ENCODE results near the gene DUOX2. TPM values are rescaled to one million over a fixed set of nuclear protein-coding genes. Genes with fewer than 3 reads are reported as not detected.

DUOX2 gene
- total RNA-seq, 1 donor from 2014 or later: not detected

- Histone ChIP-seq H3K4me3 (no peak overlapping the region), H3K4me1 (peaks cover 7% of the 10 kb centered on the region)
Measured at GRCh38 chr15:45099549-45100165, 14.3 kb downstream of the DUOX2 start.

GRCh38 chr15:45097466-45097865 lies 16.5 kb downstream of the DUOX2 start:
- Mint-ChIP-seq H3K4me1 (peaks cover 12% of the 10 kb centered on the region), H3K36me3 (no peaks in the 10 kb centered on the region), H3K27ac (no peak overlapping the region), H3K27me3 (ENCODE audit: insufficient read depth, low read depth) (peaks cover 14% of the 10 kb centered on the region), H3K4me3 (no peak overlapping the region), H3K9me3 (peaks cover 3% of the 10 kb centered on the region)
- Histone ChIP-seq H3K27ac (no peak overlapping the region), H3K4me2 (no peak overlapping the region), H3F3A (ENCODE audit: low read depth) (no peaks in the 10 kb centered on the region), H3K36me3 (no peaks in the 10 kb centered on the region), H3K4me1 (peaks cover 7% of the 10 kb centered on the region), H3K9me3 (ENCODE audit: low read depth) (no peaks in the 10 kb centered on the region), H3K9ac (no peak overlapping the region), H4K20me1 (ENCODE audit: low read depth) (no peaks in the 10 kb centered on the region), H3K79me2 (ENCODE audit: low read depth) (no peaks in the 10 kb centered on the region), H3K27me3 (peaks cover 8% of the 10 kb centered on the region), H3K4me3 (no peak overlapping the region), H2AFZ (replicated peaks) (no peak overlapping the region)
- TF ChIP-seq EZH2 (IDR thresholded peaks at IDR 0.05) (no peak), EZH2phosphoT487 (IDR thresholded peaks at IDR 0.05) (no peak)
- DNase-seq (ENCODE audit: low spot score): no peak

More at GRCh38 chr15:45099549-45100165, 14.3 kb downstream of the DUOX2 start:
- H3K9me3 ChIP-seq (ENCODE audit: low read depth): no peaks in the 10 kb centered on the region
- no peaks in the 10 kb centered on the region for H3K36me3 ChIP-seq
- Mint-ChIP-seq H3K36me3 (no peaks in the 10 kb centered on the region), H3K27ac (no peak overlapping the region), H3K4me1 (peaks cover 12% of the 10 kb centered on the region), H3K4me3 (no peak overlapping the region), H3K9me3 (peaks cover 3% of the 10 kb centered on the region), H3K27me3 (ENCODE audit: insufficient read depth, low read depth) (peaks cover 16% of the 10 kb centered on the region)
- peaks cover 8% of the 10 kb centered on the region for H3K27me3 ChIP-seq
- no peak overlapping the region for H3K27ac ChIP-seq
- TF ChIP-seq EZH2phosphoT487 (IDR thresholded peaks at IDR 0.05) (no peak), CTCF (IDR thresholded peaks at IDR 0.05) (no peak), EZH2 (IDR thresholded peaks at IDR 0.05) (no peak)
- no peaks in the 10 kb centered on the region for H4K20me1 ChIP-seq (ENCODE audit: low read depth)
- H2AFZ ChIP-seq (replicated peaks): no peak overlapping the region
- no peak overlapping the region for H3K4me2 ChIP-seq
- H3F3A ChIP-seq (ENCODE audit: low read depth): no peaks in the 10 kb centered on the region
- no peak overlapping the region for H3K9ac ChIP-seq
- H3K79me2 ChIP-seq (ENCODE audit: low read depth): no peaks in the 10 kb centered on the region
- DNase-seq (ENCODE audit: low spot score): no peak

GRCh38 chr15:45095661-45096060 lies 18.3 kb downstream of the DUOX2 start:
- no peak overlapping the region for H3K27ac Mint-ChIP-seq
- Histone ChIP-seq H3K4me3 (no peak overlapping the region), H3K27ac (no peak overlapping the region), H3K79me2 (ENCODE audit: low read depth) (no peaks in the 10 kb centered on the region), H3K4me2 (no peak overlapping the region), H3K36me3 (no peaks in the 10 kb centered on the region), H4K20me1 (ENCODE audit: low read depth) (no peaks in the 10 kb centered on the region), H3K4me1 (peaks cover under 1% of the 10 kb centered on the region), H2AFZ (replicated peaks) (no peak overlapping the region), H3K27me3 (peaks cover 5% of the 10 kb centered on the region), H3K9ac (no peak overlapping the region), H3F3A (ENCODE audit: low read depth) (no peaks in the 10 kb centered on the region), H3K9me3 (ENCODE audit: low read depth) (no peaks in the 10 kb centered on the region)
- peaks cover 4% of the 10 kb centered on the region for H3K4me1 Mint-ChIP-seq
- H3K27me3 Mint-ChIP-seq (ENCODE audit: insufficient read depth, low read depth): peaks cover 15% of the 10 kb centered on the region
- no peak overlapping the region for H3K4me3 Mint-ChIP-seq
- H3K36me3 Mint-ChIP-seq: no peaks in the 10 kb centered on the region
- TF ChIP-seq CTCF (IDR thresholded peaks at IDR 0.05) (no peak), EZH2phosphoT487 (IDR thresholded peaks at IDR 0.05) (no peak), EZH2 (IDR thresholded peaks at IDR 0.05) (no peak)
- H3K9me3 Mint-ChIP-seq: peaks cover 3% of the 10 kb centered on the region
- no peak for DNase-seq (ENCODE audit: low spot score)

- Mint-ChIP-seq H3K9me3 (peaks cover 3% of the 10 kb centered on the region), H3K4me3 (no peak overlapping the region), H3K36me3 (no peaks in the 10 kb centered on the region), H3K4me1 (no peaks in the 10 kb centered on the region), H3K27ac (no peak overlapping the region), H3K27me3 (ENCODE audit: insufficient read depth, low read depth) (peaks cover 10% of the 10 kb centered on the region)
- H3K79me2 ChIP-seq (ENCODE audit: low read depth): no peaks in the 10 kb centered on the region
- TF ChIP-seq EZH2phosphoT487 (IDR thresholded peaks at IDR 0.05) (no peak), CTCF (IDR thresholded peaks at IDR 0.05) (no peak), EZH2 (IDR thresholded peaks at IDR 0.05) (no peak)
- peaks cover 12% of the 10 kb centered on the region for H3K27me3 ChIP-seq
- no peak overlapping the region for H2AFZ ChIP-seq (replicated peaks)
- no peaks in the 10 kb centered on the region for H3K9me3 ChIP-seq (ENCODE audit: low read depth)
- no peak overlapping the region for H3K9ac ChIP-seq
- no peak overlapping the region for H3K4me3 ChIP-seq
- no peaks in the 10 kb centered on the region for H3F3A ChIP-seq (ENCODE audit: low read depth)
- H4K20me1 ChIP-seq (ENCODE audit: low read depth): no peaks in the 10 kb centered on the region
- no peaks in the 10 kb centered on the region for H3K4me1 ChIP-seq
- H3K36me3 ChIP-seq: no peaks in the 10 kb centered on the region
- no peak overlapping the region for H3K4me2 ChIP-seq
- H3K27ac ChIP-seq: no peak overlapping the region
- DNase-seq (ENCODE audit: low spot score): no peak
Measured at GRCh38 chr15:45094358-45094730, 19.6 kb downstream of the DUOX2 start.
